ACC112 (cell line): ENCODE measurements around the gene TFAP2A.

Source experiments
- H2AFZ ChIP-seq: fragments of 200-600 bp; sonication (generic); one replicate; pipeline ENCODE4 v1.6.0; 2017; ENCODE audit warnings: antibody characterized with exemption, low read length; ENCODE audit not compliant: unreplicated experiment
- H3K27ac ChIP-seq: fragments of 200-600 bp; sonication (generic); 2 replicates; pipeline ENCODE4 v1.5.1; 2014; ENCODE audit warnings: low read depth, mild to moderate bottlenecking, antibody characterized with exemption, low read length, moderate library complexity
- H3K27me3 ChIP-seq: fragments of 200-600 bp; sonication (generic); 2 replicates; pipeline ENCODE4 v1.6.1; 2014; ENCODE audit warnings: mild to moderate bottlenecking, antibody characterized with exemption, low read length, moderate library complexity, mixed read lengths; ENCODE audit not compliant: insufficient read depth
- H3K36me3 ChIP-seq: fragments of 200-600 bp; sonication (generic); 2 replicates; pipeline ENCODE4 v1.6.1; 2016; ENCODE audit warnings: mild to moderate bottlenecking, antibody characterized with exemption, low read length, moderate library complexity, mixed read lengths; ENCODE audit not compliant: insufficient read depth
- H3K4me1 ChIP-seq: fragments of 200-600 bp; sonication (generic); one replicate; pipeline ENCODE4 v1.6.1; 2016; ENCODE audit warnings: low read length, mixed read lengths; ENCODE audit not compliant: insufficient read depth, unreplicated experiment, control insufficient read depth
- H3K4me3 ChIP-seq: fragments of 200-600 bp; sonication (generic); 2 replicates; pipeline ENCODE4 v1.5.1; 2014; ENCODE audit warnings: mild to moderate bottlenecking, low read depth, low read length
- H3K79me2 ChIP-seq: fragments of 200-600 bp; sonication (generic); one replicate; pipeline ENCODE4 v1.6.0; 2016; ENCODE audit warnings: low read length; ENCODE audit not compliant: control insufficient read depth, unreplicated experiment, insufficient read depth

Gene TFAP2A

DNA sequence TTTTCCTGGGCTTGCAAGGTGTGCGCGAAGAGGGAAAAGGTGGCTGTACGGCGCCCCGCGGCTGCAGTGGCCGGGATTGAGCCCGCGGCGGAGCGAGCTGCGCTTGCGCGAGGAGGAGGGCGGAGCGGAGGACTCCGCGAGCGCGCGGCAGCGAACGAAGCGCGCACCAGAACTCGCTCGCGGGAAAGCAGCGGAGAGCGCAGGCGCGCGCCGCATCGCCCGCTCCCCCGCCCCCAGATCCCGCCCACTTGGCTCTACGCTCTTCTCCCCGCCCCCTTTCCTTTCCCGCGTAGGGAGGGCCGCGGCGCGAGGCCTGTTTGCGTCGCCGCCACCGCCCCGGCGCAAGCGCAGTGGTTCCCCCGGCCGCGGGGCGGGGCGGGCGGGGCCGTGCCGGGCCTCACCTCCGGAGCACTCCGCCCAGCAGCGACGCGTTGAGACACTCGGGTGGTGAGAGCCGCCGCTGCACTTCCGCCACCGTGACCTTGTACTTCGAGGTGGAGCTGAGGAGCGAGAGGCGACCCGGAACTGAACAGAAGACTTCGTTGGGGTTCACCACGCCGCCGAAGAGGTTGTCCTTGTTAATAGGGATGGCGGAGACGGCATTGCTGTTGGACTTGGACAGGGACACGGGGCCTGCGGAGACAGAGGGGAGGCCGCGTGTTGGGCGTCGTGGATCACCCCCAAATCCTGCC is 10.6 kb downstream of the TFAP2A start:
- Histone ChIP-seq H2AFZ (peak overlapping the region; percentile 97), H3K4me1 (peaks cover 3% of the 10 kb centered on the region), H3K27ac (peak overlapping the region; percentile 65), H3K79me2 (no peaks in the 10 kb centered on the region), H3K36me3 (no peaks in the 10 kb centered on the region), H3K4me3 (peak overlapping the region; percentile 84), H3K27me3 (peaks cover 86% of the 10 kb centered on the region)

DNA sequence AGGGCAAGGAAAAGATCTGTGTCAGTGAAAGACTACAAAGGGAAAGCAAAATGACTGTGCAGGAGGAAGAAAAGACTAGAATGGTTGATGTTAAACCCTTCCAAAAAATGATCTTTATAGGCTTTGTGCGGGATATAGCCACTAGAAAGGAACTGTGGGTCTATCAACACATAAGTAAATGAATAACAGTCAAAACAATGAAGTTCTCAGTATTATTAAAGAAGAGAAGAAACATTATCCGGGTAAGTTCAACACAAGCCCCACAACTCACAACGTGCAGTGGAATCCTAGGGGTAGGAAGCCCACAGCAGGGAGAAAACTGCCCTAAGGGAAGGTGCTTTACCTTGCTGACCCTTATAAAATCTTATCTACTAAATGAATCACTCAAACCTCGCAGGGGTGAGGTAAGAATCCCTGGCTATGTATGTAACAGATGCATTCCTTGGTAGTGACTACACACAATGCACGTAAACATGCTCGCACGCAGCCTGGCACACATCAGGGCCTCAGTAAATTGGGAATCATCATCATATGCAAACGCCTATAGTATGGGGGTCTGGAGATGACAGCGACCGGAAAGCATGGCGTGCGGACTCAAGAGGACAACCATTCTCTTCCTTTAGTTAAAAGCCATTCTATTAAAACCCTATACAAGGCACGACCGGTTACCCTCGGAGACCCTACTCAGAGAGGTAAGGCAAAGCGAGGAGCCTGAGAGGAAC is 11.3 kb downstream of the TFAP2A start:
- Histone ChIP-seq H3K27me3 (peaks cover 86% of the 10 kb centered on the region), H3K79me2 (no peaks in the 10 kb centered on the region), H2AFZ (peak overlapping the region; percentile 92), H3K27ac (peak overlapping the region; percentile 65), H3K4me1 (peaks cover 3% of the 10 kb centered on the region), H3K36me3 (no peaks in the 10 kb centered on the region), H3K4me3 (peak overlapping the region; percentile 84)

DNA sequence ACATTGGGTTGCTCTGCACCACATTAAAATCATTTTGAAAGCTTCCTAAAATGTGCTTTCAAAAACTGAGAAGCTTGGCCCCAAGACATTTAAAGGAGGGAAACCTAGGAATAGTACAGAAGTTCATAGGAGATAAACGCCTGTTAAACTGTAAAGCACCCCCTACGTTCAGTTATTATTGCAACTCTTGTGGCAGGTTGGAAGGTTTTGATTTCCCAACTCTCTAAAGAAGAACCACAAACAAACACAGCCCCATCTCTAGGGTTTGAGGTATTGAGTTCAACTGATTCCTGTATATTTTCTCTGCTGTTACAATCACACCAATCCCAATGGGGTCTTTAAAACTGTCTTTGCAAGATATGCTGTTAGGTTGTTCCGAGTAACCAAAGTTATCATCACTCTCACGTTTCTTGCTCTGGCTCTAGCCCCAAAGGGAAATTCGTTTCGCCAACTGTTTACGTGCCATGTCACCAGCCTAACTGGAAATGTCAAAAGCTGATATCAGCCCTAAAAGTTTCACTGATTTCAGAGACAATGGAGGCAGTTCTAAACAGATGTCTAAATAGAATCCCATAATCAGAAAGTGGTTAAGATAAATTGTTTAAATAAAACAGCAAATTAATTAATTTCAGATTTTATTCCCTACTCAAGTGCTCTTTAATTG is 12.1 kb downstream of the TFAP2A start:
- H2AFZ ChIP-seq = no peak overlapping the region
- no peaks in the 10 kb centered on the region for H3K36me3 ChIP-seq
- H3K4me3 ChIP-seq = no peak overlapping the region
- no peak overlapping the region for H3K27ac ChIP-seq
- H3K79me2 ChIP-seq = no peaks in the 10 kb centered on the region
- peaks cover 3% of the 10 kb centered on the region for H3K4me1 ChIP-seq
- peaks cover 82% of the 10 kb centered on the region for H3K27me3 ChIP-seq

DNA sequence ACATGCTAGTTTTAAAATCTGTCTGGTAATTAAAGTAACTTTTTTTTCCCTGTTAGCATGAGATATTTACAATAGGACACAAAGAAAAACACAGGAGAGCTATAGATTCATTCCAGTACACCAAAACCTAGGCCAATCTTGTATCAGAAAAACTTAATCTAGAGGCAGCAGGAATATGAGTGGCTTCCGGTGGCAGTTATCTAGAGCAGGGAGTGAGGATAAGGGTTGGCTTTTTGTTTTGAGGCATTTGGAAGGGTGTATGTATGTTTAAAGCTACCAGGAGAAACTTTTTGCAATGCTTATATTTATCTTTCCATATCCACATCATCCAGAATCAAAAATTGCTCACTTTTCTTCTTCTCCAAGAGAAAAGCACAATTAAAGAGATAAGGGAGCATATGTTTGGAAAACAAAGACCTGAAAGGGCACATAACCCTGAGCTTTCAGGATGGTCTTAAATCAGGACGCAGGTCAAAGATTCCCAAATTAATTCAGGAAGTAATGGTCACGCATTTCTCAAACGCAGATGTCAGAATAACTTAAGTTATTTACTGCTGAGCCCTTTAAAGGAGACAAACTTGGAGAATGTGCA is 13.1 kb downstream of the TFAP2A start:
- Histone ChIP-seq H2AFZ (no peak overlapping the region), H3K79me2 (no peaks in the 10 kb centered on the region), H3K27ac (no peak overlapping the region), H3K4me3 (no peak overlapping the region), H3K36me3 (no peaks in the 10 kb centered on the region), H3K27me3 (peaks cover 82% of the 10 kb centered on the region), H3K4me1 (peaks cover 3% of the 10 kb centered on the region)

DNA sequence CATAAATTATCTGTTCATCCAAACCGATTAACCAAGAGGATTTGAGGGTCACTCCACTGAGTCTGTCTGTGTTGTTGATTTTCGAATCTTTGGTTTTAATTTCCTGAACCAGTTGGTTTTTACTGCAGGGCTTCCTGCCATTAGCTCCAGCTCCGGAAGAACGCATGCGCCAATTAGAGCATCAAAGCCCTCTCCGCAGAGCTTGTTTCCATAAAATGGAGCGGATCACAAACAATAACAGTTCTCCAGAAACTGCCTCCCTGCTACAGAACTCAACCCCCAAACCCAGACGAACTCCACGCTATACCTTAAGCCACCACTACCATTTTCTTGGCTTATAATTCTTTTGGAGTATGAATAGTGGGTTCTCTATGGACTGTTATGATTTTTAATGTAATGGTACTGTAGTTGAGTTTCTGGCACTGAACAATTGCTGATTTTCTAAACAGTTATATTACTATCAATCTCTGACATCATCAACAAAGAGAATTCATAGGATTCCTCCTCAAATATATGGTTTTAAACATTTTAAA is 13.8 kb downstream of the TFAP2A start:
- Histone ChIP-seq H2AFZ (no peak overlapping the region), H3K4me1 (peaks cover 3% of the 10 kb centered on the region), H3K36me3 (no peaks in the 10 kb centered on the region), H3K79me2 (no peaks in the 10 kb centered on the region), H3K27ac (no peak overlapping the region), H3K27me3 (peaks cover 79% of the 10 kb centered on the region), H3K4me3 (no peak overlapping the region)

DNA sequence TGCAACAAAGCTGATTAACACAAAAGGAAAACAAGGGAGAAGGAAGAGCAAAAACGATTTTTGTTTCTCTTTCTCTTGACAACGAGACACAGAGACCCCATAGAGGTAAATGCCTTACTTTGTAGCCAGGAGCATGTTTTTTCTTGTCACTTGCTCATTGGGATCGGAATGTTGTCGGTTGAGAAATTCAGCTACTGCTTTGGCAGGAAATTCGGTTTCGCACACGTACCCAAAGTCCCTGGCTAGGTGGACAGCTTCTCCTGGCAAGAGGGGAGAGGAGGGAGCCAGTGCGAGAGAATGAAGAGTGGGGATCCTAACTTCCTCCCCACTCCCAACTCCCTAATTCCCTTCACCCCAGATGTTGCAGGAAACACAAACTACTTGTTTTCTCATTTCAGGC is 14.5 kb downstream of the TFAP2A start:
- H3K4me1 ChIP-seq = peaks cover 3% of the 10 kb centered on the region
- no peaks in the 10 kb centered on the region for H3K79me2 ChIP-seq
- no peak overlapping the region for H3K4me3 ChIP-seq
- no peaks in the 10 kb centered on the region for H3K36me3 ChIP-seq
- no peak overlapping the region for H2AFZ ChIP-seq
- no peak overlapping the region for H3K27ac ChIP-seq
- peaks cover 79% of the 10 kb centered on the region for H3K27me3 ChIP-seq

DNA sequence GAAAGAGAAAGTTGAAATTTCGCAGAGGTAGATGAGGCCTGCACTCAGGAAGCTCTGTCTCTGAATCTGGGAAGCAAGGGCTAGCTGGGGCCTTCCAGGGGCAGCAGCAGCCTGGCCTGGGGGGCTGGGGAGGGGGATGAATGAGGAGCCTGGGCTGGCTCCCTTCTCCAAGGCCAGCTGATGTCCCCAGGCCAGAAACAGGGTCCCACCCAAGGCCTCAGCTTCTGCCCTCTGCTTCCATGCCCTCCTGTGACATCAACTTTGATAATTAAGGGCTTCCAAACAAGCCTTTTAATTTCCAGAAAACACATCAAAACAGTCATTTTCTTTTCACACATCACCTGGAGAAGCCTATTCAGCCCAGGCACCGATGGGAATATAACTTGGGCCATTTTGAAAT is 15.4 kb downstream of the TFAP2A start:
- H3K4me3 ChIP-seq = no peak overlapping the region
- no peak overlapping the region for H2AFZ ChIP-seq
- H3K4me1 ChIP-seq = no peaks in the 10 kb centered on the region
- H3K79me2 ChIP-seq = no peaks in the 10 kb centered on the region
- peaks cover 79% of the 10 kb centered on the region for H3K27me3 ChIP-seq
- H3K27ac ChIP-seq = no peak overlapping the region
- H3K36me3 ChIP-seq = no peaks in the 10 kb centered on the region

DNA sequence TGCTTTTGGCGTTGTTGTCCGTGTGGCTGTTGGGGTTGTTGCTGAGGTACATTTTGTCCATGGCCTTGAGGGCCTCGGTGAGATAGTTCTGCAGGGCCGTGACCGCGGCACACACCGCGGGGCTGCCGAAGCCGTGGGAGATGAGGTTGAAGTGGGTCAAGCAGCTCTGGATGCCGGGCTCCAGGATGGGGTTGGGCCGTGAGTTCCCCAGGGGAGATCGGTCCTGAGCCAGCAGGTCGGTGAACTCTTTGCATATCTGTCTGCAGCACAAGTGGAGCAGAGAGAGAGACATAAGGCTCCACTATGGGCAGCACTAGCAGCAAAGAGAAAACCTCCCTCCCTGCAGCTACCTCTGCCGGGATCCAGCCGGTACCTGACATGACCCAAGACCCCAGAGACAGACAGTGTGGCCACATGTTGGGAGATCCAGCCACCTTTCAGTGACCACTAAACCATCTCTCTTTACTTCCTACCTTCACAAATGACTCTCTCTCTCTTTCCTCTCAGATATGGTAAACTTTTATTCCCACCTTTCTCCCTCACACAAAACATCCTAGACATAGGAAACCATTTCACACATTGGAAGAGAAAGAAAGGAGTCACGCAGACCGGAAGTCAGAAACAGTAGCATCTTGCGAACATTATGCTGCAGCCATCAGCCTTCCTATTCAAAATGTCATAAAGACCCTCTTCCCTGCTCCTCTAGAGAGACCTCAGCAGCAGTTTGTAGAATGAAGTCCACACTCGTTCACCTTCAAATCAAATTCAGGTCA is 16.2 kb downstream of the TFAP2A start:
- Histone ChIP-seq H3K4me1 (no peaks in the 10 kb centered on the region), H3K36me3 (no peaks in the 10 kb centered on the region), H3K4me3 (no peak overlapping the region), H2AFZ (no peak overlapping the region), H3K27me3 (peaks cover 87% of the 10 kb centered on the region), H3K27ac (no peak overlapping the region), H3K79me2 (no peaks in the 10 kb centered on the region)

DNA sequence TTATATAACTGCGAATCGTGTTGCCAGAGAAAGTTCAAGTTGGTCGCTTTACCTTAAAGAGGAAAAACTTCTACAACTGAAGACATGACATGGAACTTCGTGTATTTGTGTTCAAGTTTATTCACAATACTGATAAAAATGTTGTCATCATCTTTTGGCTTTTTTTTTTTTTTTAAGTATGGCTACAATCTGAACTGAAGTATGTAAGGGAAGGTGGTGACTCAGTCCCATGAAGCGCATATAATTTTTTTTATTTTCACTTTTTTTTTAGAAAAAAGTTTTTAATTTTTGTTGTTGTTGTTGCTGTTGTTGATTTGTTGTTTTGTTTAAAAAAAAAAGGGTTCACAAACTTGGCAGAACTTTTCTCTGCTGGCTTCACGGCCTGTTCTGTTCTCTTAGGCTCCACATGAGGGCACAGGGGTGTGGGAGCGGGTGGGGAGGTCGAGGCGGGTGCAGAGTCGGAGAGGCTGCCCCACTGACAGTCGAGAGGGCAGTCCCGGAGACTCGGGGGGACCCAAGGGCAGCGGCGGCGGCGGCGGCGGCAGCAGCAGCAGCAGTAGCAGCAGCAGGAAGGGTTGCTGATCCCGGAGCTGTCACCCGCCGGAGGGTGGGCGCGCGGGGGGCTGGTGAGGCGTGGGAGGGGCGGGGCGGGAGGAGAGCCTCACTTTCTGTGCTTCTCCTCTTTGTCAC is 17.0 kb downstream of the TFAP2A start:
- Histone ChIP-seq H3K27ac (no peak overlapping the region), H2AFZ (no peak overlapping the region), H3K36me3 (no peaks in the 10 kb centered on the region), H3K79me2 (no peaks in the 10 kb centered on the region), H3K27me3 (peaks cover 93% of the 10 kb centered on the region), H3K4me3 (no peak overlapping the region), H3K4me1 (no peaks in the 10 kb centered on the region)
